ENCODE results near the gene GNPAT. TPM values are rescaled to one million over a fixed set of nuclear protein-coding genes. Genes with fewer than 3 reads are reported as not detected.

GNPAT gene
- total RNA-seq, 1 donor from 2014 or later: 32.5 TPM

- Mint-ChIP-seq H3K36me3 (ENCODE audit: low read depth, unreplicated experiment) (peaks cover 15% of the 10 kb centered on the region), H3K9me3 (ENCODE audit: unreplicated experiment) (peaks cover 12% of the 10 kb centered on the region), H3K4me1 (ENCODE audit: low read depth, unreplicated experiment) (no peaks in the 10 kb centered on the region), H3K4me3 (ENCODE audit: unreplicated experiment) (peak overlapping the region; percentile 12), H3K27me3 (ENCODE audit: low read depth, unreplicated experiment) (peaks cover 38% of the 10 kb centered on the region), H3K27ac (ENCODE audit: unreplicated experiment) (no peak overlapping the region)
- H3K4me1 ChIP-seq (ENCODE audit: insufficient read depth, low read length): peaks cover 4% of the 10 kb centered on the region
- H3K4me3 ChIP-seq (ENCODE audit: insufficient read depth, low read depth, low read length): no peak overlapping the region
- H4K20me1 ChIP-seq (ENCODE audit: insufficient read depth, low read length): no peaks in the 10 kb centered on the region
- peaks cover 2% of the 10 kb centered on the region for H3K27me3 ChIP-seq (ENCODE audit: insufficient read depth, low read length)
- H3K36me3 ChIP-seq (ENCODE audit: insufficient read depth, low read length): no peaks in the 10 kb centered on the region
- no peaks in the 10 kb centered on the region for H3K79me2 ChIP-seq (ENCODE audit: insufficient read depth, low read length)
- FAIRE-seq (no peak), DNase-seq (ENCODE audit: low read depth) (no peak)
- peaks cover 5% of the 10 kb centered on the region for H3K9me3 ChIP-seq (ENCODE audit: insufficient read depth, low read depth, low read length)
- TF ChIP-seq CTCF (IDR thresholded peaks at IDR 0.05; ENCODE audit: insufficient read depth, low read depth, low read length): no peak
- no peak for TF ChIP-seq EZH2 (IDR thresholded peaks at IDR 0.05; ENCODE audit: insufficient read depth, low read length)
- H2AFZ ChIP-seq (ENCODE audit: low read depth, low read length): no peak overlapping the region
- H3K9ac ChIP-seq (ENCODE audit: low read length): no peak overlapping the region
- no peak overlapping the region for H3K27ac ChIP-seq (ENCODE audit: low read depth, low read length)
- no peak overlapping the region for H3K4me2 ChIP-seq (ENCODE audit: low read length)
These were observed 47.2 kb upstream of the GNPAT start for GRCh38 chr1:231193710-231194340.

GRCh38 chr1:231194476-231194842 lies 46.6 kb upstream of the GNPAT start:
- H3K36me3 ChIP-seq (ENCODE audit: insufficient read depth, low read length): no peaks in the 10 kb centered on the region
- DNase-seq (ENCODE audit: low read depth): no peak
- no peak overlapping the region for H3K27ac Mint-ChIP-seq (ENCODE audit: unreplicated experiment)
- H3K79me2 ChIP-seq (ENCODE audit: insufficient read depth, low read length): no peaks in the 10 kb centered on the region
- peaks cover 12% of the 10 kb centered on the region for H3K36me3 Mint-ChIP-seq (ENCODE audit: low read depth, unreplicated experiment)
- TF ChIP-seq EZH2 (IDR thresholded peaks at IDR 0.05; ENCODE audit: insufficient read depth, low read length) (no peak), CTCF (IDR thresholded peaks at IDR 0.05; ENCODE audit: insufficient read depth, low read depth, low read length) (no peak)
- no peak for FAIRE-seq
- peaks cover 5% of the 10 kb centered on the region for H3K9me3 ChIP-seq (ENCODE audit: insufficient read depth, low read depth, low read length)
- H3K4me1 Mint-ChIP-seq (ENCODE audit: low read depth, unreplicated experiment): no peaks in the 10 kb centered on the region
- peaks cover 43% of the 10 kb centered on the region for H3K27me3 Mint-ChIP-seq (ENCODE audit: low read depth, unreplicated experiment)
- peaks cover 6% of the 10 kb centered on the region for H3K9me3 Mint-ChIP-seq (ENCODE audit: unreplicated experiment)
- no peak overlapping the region for H3K9ac ChIP-seq (ENCODE audit: low read length)
- no peak overlapping the region for H3K27ac ChIP-seq (ENCODE audit: low read depth, low read length)
- H3K4me1 ChIP-seq (ENCODE audit: insufficient read depth, low read length): peaks cover 4% of the 10 kb centered on the region
- no peak overlapping the region for H3K4me2 ChIP-seq (ENCODE audit: low read length)
- no peak overlapping the region for H3K4me3 ChIP-seq (ENCODE audit: insufficient read depth, low read depth, low read length)
- H2AFZ ChIP-seq (ENCODE audit: low read depth, low read length): no peak overlapping the region
- peaks cover 2% of the 10 kb centered on the region for H3K27me3 ChIP-seq (ENCODE audit: insufficient read depth, low read length)
- no peak overlapping the region for H3K4me3 Mint-ChIP-seq (ENCODE audit: unreplicated experiment)
- H4K20me1 ChIP-seq (ENCODE audit: insufficient read depth, low read length): no peaks in the 10 kb centered on the region

GRCh38 chr1:231194843-231195516 lies 46.0 kb upstream of the GNPAT start:
- no peak overlapping the region for H2AFZ ChIP-seq (ENCODE audit: low read depth, low read length)
- H3K27me3 ChIP-seq (ENCODE audit: insufficient read depth, low read length): peaks cover 2% of the 10 kb centered on the region
- H3K27me3 Mint-ChIP-seq (ENCODE audit: low read depth, unreplicated experiment): peaks cover 46% of the 10 kb centered on the region
- DNase-seq (ENCODE audit: low read depth): no peak
- H3K36me3 Mint-ChIP-seq (ENCODE audit: low read depth, unreplicated experiment): peaks cover 8% of the 10 kb centered on the region
- no peak overlapping the region for H3K27ac ChIP-seq (ENCODE audit: low read depth, low read length)
- TF ChIP-seq EZH2 (IDR thresholded peaks at IDR 0.05; ENCODE audit: insufficient read depth, low read length): no peak
- TF ChIP-seq CTCF (IDR thresholded peaks at IDR 0.05; ENCODE audit: insufficient read depth, low read depth, low read length): no peak
- H3K9me3 ChIP-seq (ENCODE audit: insufficient read depth, low read depth, low read length): no peaks in the 10 kb centered on the region
- no peak for FAIRE-seq
- peaks cover under 1% of the 10 kb centered on the region for H3K9me3 Mint-ChIP-seq (ENCODE audit: unreplicated experiment)
- H3K4me3 ChIP-seq (ENCODE audit: insufficient read depth, low read depth, low read length): no peak overlapping the region
- H3K4me1 Mint-ChIP-seq (ENCODE audit: low read depth, unreplicated experiment): peaks cover 3% of the 10 kb centered on the region
- peaks cover 4% of the 10 kb centered on the region for H3K4me1 ChIP-seq (ENCODE audit: insufficient read depth, low read length)
- H3K27ac Mint-ChIP-seq (ENCODE audit: unreplicated experiment): no peak overlapping the region
- no peaks in the 10 kb centered on the region for H3K79me2 ChIP-seq (ENCODE audit: insufficient read depth, low read length)
- no peak overlapping the region for H3K4me3 Mint-ChIP-seq (ENCODE audit: unreplicated experiment)
- H3K9ac ChIP-seq (ENCODE audit: low read length): no peak overlapping the region
- no peaks in the 10 kb centered on the region for H3K36me3 ChIP-seq (ENCODE audit: insufficient read depth, low read length)
- no peak overlapping the region for H3K4me2 ChIP-seq (ENCODE audit: low read length)
- no peaks in the 10 kb centered on the region for H4K20me1 ChIP-seq (ENCODE audit: insufficient read depth, low read length)
